ENCODE results near the gene HEBP1.

The HEBP1 gene

DNA sequence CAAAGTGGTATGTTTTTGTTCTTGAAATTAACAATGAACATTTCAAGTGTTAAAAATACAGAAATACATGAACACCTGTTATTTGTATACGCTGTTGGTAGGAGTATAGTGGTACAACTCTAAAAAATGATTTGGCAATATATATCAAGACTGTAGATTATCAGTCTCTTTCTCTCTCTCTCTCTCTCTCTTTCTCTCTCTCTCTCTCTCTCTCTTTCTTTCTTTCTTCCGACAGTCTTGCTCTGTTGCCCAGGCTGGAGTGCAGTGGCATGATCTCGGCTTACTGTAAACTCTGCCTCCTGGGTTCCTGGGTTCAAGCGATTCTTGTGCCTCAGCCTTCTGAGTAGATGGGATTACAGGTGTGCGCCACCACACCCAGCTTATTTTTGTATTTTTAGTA, 12.6 kb downstream of the HEBP1 start:
- no peak for DNase-seq

DNA sequence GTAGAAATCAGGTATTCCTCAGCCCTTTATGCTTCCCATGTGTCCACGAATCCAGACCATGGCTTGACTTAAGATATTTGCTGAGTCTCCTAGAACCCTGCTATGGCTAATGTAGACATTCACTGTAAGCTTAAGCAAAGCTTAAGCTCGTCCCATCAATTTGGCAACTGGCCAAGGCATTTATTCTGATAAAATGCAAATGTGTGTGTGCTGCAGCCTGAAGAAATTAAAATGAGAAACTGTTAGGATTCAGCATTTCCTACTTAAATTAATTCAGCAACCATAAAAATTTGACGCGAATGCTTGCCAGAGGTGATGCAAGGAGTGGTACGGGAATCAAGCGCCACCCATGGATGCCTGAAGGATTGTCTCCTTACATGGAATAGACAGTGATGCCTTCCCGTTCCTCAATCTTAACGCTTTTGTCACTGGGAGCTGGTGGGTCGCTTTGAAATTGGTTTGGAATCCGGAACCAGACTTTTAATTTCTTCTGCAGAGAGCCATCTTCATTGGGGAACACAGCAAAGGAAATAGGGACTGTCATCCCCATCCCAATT, 13.2 kb downstream of the HEBP1 start:
- DNase-seq: no peak

DNA sequence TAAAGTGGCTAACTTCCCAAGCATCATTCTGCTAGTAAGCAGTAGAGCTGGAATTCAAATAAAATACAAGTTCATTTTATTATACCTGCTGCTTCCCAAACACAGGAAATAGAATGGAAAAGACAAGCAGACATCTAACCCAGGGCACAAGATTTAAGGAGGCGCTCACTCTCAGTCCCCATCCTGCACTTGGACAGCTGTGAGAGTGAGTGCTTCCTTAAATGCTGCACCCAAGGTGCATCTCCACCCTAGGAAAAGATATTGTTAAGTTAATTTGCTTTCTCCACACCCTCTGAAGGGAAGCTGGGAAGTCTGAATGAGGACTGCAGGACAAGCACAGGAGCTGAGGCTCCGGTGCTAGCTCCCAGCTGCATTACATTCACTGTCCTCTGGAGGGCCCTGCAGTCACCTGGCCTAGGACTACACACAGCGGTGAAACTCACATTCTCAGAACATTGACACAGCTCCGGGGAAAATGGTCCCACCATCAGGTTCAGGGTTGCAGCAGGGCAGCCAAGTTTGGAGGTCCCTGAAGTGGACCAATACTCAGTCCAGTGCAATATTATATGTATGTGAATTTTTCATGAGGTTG, 14.2 kb downstream of the HEBP1 start:
- peak; percentile 28 for DNase-seq

DNA sequence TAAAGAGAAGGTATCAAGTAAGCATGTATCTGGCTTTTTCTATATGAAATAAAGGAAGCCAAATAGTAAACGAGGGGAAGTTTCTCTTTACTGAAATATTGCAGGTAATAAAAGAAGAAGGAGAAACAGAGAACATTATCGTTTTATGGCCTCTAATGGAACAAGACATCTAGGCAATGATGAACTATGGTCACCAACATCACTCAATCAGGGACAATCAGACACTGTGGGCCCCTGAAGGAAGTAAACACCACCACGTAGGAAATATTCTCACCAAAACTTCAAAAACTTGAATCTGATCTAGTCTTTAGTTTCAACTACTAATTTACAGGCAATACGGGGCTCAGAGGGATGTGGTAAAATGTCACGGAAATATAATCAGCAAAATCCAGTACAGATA, 15.9 kb downstream of the HEBP1 start:
- DNase-seq: no peak

DNA sequence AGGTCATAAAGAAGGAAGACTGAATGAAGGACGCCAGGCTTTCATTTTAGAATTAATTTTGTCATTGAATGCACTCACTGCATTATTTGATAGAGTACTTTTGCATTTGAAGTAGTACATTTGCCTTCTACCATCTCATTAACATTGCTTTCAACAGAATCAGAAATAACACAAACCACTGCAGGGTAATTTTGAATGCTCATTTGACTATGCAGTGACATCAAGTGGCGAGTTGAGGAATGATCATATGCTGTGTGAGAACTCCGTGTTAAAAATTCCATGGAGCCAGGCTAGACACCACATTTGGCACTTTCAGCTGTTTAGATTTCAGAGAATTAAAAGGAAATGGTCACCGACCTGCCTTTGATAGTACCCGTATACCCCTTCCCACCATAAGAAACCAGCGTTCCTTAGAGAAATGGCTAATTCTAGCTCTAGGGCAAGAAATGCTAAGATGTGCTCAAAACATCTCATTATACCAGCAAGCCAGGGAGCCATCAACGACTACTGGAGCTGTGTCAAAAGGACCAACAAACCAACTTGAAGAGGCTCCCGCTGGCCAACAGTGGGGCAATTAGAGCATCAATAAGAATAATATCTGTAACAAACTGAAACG, 16.5 kb downstream of the HEBP1 start:
- peak; percentile 63 for DNase-seq

DNA sequence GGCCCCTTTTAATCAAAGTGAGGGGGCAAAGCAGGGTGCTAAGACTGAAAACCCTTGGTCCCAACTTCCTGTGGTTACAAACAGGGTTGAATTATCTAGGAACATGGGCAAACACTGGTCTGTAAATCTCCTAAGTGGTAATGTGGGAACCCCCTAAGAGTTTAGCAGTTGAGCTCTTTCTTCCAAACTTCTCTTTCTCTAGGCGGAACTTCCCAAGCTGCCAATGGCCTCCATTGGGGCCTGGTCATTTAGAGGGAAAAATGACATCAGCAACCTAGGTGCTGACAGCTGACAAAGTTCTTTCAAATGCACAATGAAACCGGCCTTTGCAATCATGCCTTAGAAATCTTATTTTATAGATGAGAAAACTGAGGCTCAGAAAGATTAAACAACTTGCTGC, 17.7 kb downstream of the HEBP1 start:
- no peak for DNase-seq

DNA sequence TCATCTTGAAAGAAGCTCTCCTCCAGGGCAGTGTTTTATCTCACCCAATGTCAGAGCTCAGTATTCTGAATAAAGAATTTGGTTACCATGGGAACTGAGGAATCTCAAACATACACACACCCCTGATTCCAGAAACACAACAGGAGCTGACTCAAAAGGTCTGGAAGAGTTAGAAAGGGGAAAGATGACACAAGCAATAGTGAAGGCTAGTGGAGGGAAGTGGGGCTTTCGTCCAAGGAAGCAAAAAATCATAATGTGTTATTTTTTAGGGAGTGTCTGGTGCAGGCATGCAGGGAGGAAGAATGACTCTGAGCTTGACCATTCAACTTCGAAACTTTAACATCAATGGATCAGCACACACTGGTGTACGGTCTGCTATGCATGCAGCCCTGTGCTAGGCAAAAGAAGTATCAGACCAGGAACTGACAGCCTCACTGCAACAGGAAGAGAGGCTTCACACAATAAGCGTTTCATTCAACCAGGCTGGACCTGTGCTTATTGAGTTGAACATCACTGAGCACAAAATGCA, 20.3 kb downstream of the HEBP1 start:
- peak; percentile 96 for DNase-seq

DNA sequence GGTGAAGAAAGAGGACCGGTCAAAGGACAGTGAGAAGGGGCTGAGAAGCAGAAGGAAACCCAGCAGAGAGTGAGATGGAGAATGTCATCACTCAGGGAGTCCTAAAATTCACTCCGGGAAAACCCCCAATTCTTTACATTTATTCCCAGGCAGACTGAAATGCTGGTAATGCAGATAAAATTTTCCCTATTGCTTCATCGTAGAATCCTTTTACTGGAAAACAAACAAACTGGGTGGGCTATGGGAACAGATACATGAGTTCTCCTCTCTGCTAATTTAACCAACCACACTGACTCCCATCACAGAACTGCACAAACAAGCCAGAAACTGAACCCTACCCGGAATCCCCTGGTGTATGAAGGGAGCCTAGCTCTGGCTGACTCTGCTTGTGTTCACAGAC, 20.9 kb downstream of the HEBP1 start:
- DNase-seq: peak; percentile 55

DNA sequence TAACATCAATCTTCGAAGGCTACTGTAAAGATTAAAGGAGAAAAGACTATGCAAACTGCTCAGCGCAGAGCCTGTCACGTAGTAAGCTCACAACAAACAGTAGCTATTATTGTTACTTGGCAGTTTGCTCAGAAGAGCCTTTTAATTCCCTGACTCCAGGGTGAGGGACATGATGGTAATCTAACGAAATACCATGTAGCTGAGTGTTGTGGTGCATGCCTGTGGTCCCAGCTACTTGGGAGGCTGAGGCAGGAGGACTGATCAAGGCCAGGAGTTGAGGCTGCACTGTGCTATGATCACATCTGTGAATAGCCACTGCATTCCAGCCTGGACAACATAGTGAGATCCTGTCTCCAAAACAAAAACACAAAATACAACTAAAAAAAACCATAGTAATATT, 22.8 kb downstream of the HEBP1 start:
- DNase-seq: no peak

DNA sequence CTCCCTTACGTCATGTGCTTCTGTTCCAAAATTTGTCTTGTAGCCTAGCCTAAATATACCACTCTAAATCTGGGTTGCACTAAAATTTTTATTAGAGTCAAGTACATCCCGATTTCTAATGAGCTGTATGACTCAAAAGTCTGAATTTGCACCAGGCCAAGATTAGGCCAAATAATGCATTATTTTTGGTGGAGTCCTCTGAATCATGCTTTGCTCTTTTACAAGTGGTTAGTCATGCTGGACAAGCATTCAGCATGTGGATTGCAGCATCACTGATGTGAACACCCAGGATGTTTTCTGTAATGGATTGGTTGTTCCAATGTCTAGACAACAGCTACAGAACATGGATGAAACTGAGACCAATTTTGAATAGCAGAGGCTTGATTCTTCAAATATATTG, 23.7 kb downstream of the HEBP1 start:
- DNase-seq: peak; percentile 93

DNA sequence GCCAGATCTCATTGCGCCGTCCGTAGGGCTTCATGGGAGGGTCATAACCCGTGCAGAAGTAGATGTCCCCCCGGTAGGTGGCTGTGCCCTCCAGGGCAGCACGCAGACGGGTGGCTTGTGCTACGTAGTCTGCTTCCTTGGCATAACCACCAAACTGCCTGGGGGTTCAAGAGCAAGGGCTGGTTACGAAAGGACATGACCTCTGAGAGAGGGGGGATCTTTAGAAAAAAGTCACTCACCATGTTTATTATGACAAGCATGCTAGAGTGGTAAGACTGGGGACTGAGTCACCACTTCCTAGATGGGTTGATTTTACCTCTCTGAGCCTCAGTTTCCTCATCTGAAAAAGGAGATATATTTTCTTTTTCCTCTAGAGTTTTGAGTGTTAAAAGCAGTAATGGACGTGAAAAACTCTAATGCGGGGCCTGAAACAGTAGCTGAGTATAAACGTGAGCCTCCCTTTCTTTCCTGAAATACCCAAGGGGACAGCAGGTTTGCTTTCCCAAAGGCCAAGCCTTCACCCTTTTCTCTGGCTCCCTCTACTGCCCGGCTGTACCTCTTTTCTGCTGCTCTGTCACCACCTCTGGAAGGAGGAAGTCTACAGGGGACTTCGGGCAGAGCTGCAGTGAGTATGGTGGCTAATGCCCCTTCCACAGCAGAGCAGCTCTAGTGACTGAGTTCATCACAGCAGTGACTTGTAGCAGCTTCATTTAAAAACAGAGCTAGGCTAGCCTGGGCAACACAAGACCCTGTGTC, 24.6 kb downstream of the HEBP1 start:
- peak; percentile 70 for DNase-seq

DNA sequence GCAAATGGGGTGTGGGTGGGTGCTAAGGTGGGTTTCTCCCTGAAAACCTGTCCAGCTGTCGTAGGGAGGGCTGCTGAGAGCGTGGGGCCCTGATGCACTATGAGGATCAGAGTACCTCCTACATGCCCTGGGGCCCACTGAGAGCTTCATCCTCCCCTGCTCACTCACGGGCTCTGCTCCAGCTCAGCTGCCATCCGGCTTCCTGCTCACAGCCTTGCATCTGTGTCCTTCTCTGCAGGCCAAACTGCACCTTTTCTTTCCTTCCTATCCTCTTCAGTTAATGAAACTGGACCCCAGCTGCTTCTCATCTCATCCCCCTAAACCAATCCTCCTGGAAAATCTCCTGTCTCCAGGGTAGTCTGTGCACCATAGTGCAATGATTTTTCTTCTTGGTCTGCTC, 25.9 kb downstream of the HEBP1 start:
- DNase-seq: no peak

DNA sequence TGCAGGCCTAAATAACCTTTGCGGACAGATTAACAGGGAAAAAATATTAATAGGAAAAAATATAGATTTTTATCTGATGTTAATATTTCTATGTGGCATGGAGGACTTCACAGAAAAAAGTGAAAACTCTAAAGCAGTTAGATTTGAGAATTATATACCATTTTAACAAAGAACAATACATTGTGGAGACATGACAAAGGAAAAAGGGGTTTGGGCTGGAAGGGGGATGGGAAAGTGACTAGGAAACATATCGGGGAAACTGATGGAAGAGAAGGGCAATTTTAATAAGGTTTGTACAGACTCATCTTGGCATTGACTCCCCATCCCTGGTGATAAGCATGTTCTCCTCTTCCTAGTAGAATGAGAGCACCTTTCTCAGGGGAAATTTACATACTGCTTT, 27.0 kb downstream of the HEBP1 start:
- DNase-seq: no peak

DNA sequence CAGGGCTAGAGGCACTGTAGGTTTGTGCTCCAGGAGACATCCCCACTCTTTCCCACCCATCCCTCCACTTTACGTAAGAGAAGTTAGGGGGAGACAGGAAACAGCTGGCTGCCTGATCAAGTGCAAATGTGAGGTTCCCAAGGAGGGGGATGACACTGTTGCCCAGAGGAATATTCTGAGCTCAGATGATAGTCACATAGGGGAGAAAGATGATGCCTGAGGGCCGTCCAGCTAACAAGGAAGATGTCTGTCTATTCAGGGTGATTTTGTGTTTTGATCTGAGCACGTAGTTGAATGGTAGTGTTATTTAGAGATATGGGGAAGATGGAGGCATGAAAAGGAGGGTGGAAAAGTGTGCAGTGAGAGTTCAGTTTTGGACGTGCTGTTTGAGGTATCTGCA, 34.2 kb downstream of the HEBP1 start:
- no peak for DNase-seq

DNA sequence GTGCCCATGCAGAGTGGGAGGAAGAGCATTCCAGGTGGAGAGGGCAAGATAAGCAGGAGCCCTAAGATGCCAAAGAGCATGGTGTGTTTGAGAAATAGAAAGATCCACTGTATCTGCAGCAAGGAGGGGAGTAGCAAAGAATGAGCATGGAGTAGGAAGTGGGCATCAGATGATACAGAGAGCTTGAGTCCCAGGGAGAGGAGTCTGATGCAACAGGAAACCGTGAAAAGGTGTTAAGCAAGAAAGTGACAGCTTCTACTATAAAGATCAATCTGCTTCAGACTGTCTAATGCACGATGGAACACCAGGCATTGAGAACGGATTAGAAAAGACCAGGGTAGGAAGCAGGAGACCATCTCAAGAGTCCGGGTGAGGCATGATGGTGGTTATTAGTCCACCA, 35.8 kb downstream of the HEBP1 start:
- DNase-seq: no peak

DNA sequence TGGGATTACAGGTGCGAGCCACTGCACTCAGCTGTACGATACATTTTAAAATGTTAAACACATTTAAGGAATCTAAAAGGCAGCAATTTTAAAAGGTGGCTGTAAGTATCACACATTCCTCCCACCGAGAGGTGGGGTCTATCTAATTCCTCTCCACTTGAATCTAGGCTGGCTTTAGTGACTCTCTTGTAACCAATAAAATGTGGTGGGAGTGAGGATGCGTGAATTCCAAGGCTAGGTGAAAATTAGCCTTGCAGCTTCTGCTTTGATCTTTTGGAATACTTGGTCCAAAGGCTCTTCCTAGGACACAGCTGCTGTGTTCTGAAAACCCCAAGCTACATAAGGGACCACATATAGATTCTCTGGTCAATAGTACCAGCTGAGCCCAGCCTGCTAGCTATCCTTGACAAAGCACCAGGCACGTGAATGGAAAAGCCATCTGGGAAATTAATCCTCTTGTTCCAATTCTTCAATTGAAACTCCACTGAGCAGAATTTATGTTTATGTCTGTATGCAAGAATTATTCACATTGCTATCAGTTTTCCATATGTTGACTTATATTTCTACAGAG, 39.3 kb downstream of the HEBP1 start:
- DNase-seq: no peak

DNA sequence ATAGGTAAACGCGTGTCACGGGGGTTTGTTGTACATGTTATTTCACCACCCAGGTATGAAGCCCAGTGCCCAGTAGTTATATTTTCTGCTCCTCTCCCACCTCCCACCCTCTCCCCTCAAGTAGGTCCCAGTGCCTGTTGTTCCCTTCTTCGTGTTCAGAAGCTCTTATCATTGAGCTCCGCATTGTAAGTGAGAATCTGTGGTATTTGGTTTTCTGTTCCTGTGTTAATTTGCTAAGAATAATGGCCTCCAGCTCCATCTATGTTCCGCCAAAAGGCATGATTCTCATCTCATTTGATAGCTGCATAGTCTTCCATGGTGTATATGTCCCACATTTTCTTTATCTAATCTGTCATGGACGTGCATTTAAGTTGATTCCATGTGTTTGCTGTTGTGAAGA, 41.2 kb downstream of the HEBP1 start:
- no peak for DNase-seq

DNA sequence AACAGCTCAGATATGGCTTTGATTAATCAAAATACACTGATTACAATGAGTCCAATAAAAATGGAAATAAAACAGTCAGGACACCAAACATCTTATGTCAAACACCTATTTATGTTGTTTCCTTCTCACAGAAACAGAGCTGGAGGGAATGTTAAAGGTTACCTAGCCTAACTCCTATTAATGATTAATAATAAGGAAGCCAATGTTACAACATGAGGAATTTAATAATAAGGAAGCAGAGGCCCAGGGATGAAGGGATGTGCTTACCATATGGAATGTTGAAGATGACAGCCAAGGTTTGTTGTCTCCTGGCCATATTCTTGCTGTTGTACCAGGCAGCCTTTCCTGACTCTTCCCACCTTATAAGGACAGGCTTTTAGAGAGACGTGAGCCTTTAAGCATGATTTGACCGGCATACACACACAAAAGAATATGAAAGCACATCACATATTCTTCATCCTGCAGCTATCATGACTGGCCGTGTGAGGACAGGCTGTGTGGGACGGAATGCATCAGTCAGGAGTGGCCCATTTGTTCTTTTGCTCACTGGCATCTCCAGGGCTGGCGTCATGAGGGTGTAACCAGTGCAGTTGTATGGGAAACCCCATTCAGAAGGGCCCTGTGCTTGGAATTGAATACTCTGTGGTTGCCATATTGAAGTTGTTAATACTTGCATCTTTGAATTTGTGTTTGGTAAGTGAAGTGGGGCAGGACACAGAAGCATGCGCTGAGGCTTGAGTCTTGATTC, 45.0 kb downstream of the HEBP1 start:
- no peak for DNase-seq

DNA sequence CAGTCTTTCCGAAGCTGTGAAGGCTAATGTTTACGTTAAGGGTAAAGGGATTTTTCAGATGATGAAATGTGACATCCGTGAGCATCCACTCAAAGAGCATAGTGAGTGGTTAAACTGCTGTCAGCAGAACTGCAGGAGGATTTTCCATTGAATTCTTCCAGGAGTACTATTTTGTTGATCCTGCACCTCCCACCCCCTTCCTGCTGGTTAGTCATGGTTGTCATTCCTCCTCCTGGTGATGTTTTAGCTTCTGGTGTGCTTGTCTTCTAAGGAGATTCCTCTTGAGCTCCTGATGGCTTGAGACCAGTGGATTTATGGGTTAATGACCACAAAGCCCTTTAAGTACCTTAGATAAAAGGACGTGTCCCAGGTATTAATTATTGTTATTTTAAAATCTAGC, 45.7 kb downstream of the HEBP1 start:
- peak; percentile 20 for DNase-seq

DNA sequence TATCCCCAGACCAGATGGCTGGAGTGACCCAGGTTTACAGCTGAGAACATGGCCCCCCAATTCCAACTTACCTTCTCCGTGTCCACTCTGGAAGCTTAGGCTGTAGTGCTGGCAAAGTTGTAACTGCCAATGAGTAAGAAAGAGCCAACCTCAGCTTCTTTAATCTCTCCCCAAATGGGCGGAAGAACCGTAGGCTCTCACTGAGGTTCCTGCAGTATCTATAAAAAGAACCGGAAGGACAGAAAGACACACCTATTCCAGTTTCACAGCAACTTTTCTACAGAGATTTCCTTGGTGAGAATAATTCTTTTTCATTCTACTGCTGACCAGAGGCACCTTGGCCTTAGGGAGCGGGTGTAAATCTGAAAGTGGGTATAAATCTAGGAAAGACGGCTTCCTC, 48.0 kb downstream of the HEBP1 start, which contains the start of gene GPRC5D:
Gene GPRC5D, minus strand, starts transcription at position 135 of the 400 bp plus-strand sequence. CDS start 1,786 bp downstream, outside the sequence.
- no peak for DNase-seq

DNA sequence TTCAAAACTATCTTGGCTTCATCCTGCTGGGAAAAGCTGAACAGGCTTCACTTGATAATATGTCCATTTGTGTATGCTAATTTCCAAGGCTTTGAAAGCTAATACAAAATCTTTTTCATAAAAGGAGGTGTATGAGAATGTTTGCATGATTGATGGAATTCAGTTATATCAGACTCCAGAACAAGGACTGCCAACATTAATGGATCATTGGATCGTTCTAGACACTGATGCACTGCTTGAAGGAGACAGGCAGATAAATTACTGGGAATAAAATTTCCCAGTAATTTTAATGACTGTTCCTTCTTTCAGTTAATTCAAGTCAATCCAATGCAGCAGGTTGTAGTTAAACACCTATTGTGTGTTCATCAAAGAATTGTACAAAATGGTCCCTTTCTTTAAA, 48.6 kb downstream of the HEBP1 start:
- DNase-seq: no peak

DNA sequence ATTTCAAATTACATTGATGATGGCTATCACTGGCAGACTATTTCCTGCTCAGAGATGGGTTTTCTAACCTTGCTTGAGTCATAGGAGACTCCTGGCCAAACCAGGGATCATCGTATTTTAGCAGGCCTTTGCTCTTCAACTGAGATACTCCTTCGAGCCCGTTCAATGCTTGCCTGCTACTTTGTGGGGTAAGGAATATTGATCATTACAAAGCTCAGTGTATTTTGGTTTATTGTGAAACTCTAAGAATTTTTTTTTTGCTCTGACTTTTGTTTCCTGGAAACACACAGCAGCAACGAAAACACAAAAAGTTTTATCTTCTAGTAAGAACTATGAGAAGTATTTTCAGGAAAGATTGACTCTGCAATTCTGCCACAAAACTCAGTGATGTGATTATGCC, 52.2 kb downstream of the HEBP1 start:
- no peak for DNase-seq

Data from EL (cell line).